ENCODE measurements around the gene PIK3C2A. TPM values are rescaled to one million over a fixed set of nuclear protein-coding genes. Genes with fewer than 3 reads are reported as not detected.

Gene PIK3C2A
- polyA plus RNA-seq, 6 donors from 2014 or later, result 6.0 to 14.2 (median 12.3) TPM

DNA sequence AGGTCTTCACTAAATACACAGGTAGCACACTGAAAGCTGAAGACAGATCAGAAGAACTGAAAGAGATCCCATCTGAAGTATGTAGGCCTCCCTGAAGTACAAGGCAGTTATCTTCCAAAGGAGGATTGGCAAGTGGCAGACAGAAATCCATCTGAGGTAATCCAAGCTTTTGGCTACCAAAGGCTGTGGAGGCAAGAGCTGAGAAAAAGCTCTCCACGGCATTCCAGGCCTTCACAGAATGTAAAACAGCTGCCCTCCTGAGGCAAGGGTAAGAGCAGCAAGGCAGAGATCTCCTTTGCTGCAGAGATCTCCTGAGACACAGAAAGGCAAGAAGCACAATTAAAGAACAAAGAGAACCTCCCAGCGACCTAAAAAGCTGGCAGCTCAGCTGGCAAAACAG is 19.1 kb downstream of the PIK3C2A start:
- no peaks in the 10 kb centered on the region for H3K27me3 Mint-ChIP-seq
- H3K36me3 Mint-ChIP-seq, result peaks cover 6 to 7% of the 10 kb centered on the region in 2 donors
- no peak for DNase-seq
- no peak overlapping the region for H3K4me3 Mint-ChIP-seq
- no peak overlapping the region for H3K27ac Mint-ChIP-seq
- H3K9me3 Mint-ChIP-seq, result no peaks in the 10 kb centered on the region
- peaks cover 11 to 20% (median 15%) of the 10 kb centered on the region in 3 donors for H3K4me1 Mint-ChIP-seq
- ATAC-seq (ENCODE audit: low read depth in 2 of 2), result no peak

DNA sequence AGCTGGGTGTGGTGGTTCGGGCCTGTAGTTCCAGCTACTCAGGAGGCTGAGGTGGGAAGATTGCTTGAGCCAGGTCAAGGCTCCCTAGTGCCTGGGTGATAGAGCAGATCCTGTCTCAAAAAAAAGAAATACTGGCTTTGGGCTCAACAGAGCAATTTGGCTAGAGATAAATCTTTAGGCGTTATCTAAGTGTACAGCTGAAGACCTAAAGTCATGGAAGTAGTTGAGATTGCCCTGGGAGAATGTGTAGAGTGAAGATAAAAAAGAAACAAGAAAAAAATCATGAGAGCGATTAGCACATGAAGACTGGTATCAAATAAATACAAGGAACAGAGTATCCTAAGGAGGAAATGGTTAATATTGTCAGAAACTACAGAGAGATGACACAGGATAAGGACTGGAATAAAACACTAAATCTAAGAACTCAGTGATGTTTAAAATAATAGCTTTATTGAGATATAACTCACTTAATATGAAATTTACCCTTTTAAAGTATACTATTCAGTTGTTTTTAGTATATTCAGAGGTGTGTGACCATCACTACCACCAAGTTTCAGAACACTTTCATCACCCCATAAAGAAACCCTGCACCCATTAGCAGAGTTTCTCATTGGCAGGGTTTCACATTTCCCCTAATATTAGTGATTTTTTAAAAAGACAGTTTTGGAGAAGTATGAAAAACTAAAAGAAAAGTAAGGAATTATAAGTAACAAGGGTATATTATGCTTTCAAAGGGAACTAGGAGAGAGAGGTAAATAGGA is 20.7 kb downstream of the PIK3C2A start:
- Mint-ChIP-seq H3K27me3 (no peaks in the 10 kb centered on the region), H3K4me3 (no peak overlapping the region), H3K27ac (peak overlapping the region in 2 of 6 donors; percentile 64 to 90), H3K4me1 (peaks cover 11 to 17% (median 15%) of the 10 kb centered on the region in 3 donors), H3K36me3 (peaks cover 6 to 7% of the 10 kb centered on the region in 2 donors), H3K9me3 (no peaks in the 10 kb centered on the region)
- DNase-seq (no peak), ATAC-seq (ENCODE audit: low read depth in 2 of 2) (no peak)

DNA sequence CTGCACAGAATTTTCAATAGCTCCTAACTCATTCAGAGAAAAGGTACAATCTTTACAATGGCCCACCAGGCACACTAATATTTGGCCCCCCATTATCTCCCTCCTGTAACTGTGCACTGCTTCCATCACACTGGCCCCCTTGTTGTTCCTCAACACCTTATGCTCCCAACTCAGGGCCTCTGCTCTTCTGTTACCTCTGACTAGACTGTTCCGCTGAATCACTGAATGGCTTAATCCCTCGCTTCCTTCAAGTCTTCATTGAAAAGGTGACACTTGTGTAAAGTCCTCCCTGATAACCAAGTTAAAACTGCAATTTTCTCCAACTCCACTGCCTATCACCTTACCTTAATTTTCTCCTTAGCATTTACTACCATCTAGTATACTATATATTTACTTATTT is 21.8 kb downstream of the PIK3C2A start:
- Mint-ChIP-seq H3K27ac (peak overlapping the region in 2 of 6 donors; percentile 5 to 78), H3K4me1 (peaks cover 11 to 17% (median 15%) of the 10 kb centered on the region in 3 donors), H3K4me3 (no peak overlapping the region), H3K27me3 (no peaks in the 10 kb centered on the region), H3K9me3 (no peaks in the 10 kb centered on the region), H3K36me3 (peaks cover 4 to 7% of the 10 kb centered on the region in 2 donors)
- ATAC-seq (ENCODE audit: low read depth in 2 of 2) (no peak), DNase-seq (no peak)

DNA sequence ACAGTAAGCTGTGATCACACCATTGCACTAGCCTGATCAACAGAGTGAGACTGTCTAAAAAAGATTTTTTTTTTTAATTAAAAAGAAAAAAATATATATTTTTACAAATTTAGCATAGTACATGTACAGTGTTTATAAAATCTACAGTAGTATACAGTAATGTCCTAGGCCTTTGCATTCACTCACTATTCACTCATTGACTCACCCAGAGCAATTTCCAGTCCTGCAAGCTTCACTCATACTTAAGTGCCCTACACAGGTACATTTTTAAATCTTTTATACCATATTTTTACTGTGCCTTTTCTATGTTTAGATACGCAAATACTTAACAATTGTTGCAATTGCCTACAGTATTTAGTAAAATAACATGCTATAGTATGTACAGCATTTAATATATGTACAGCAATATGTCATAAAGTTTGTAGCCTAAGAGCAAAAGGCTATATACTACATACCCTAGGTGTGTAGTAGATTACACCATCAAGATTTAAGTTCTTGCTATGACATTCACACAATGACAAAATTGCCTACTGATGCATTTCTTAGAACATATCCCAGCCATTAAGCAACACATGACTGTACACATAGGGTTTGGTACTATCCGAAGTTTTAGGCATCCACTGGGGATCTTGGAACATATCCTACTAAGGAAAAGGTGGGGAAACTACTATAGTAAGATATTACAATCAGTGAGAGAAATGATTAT is 22.8 kb downstream of the PIK3C2A start:
- Mint-ChIP-seq H3K9me3 (no peaks in the 10 kb centered on the region), H3K4me1 (peaks cover 11 to 15% (median 15%) of the 10 kb centered on the region in 3 donors), H3K36me3 (peaks cover 0 to 7% of the 10 kb centered on the region in 2 donors), H3K4me3 (no peak overlapping the region), H3K27me3 (no peaks in the 10 kb centered on the region), H3K27ac (peak overlapping the region in 1 of 6 donors; percentile 37)
- no peak for ATAC-seq (ENCODE audit: low read depth in 2 of 2)
- DNase-seq, result no peak

DNA sequence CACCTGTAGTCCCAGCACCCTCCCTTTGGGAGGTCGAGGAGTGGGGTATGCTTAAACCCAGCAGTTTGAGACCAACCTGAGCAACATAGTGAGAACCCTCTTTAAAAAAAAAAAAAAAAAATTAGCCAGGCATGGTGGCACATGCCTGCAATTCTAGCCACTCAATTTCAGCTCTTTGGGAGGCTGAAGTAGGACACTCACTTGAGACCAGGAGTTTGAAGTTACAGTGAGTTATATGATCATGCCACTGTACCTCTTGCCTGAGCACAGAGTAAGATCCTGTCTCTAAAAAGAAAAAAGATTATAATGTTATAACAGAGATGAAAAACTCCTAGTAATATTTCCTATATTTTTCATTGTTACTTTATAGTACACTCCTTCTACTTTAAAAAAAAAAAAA is 23.9 kb downstream of the PIK3C2A start:
- Mint-ChIP-seq H3K27ac (no peak overlapping the region), H3K9me3 (no peaks in the 10 kb centered on the region), H3K4me3 (no peak overlapping the region), H3K27me3 (no peaks in the 10 kb centered on the region), H3K36me3 (peaks cover 0 to 7% of the 10 kb centered on the region in 2 donors), H3K4me1 (peaks cover 10 to 15% (median 11%) of the 10 kb centered on the region in 3 donors)
- no peak for DNase-seq
- ATAC-seq (ENCODE audit: low read depth in 2 of 2), result no peak

DNA sequence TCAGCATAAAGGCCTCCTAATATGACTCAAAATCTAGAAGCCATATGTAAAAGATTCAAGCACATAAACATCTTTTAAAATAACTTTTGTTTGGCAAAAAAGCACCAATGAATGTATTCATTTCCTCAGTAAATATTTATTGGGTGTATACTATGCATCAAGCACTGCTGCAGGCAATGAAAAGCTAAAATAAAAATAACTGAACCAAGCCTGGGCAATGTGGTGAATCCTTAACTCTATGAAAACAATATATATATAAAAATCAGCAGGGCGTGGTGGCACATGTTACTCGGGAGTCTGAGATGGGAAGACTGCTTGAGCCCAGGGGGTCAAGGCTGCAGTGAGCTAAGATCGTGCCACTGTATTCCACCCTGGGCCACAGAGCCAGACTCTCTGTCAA is 27.8 kb downstream of the PIK3C2A start:
- Mint-ChIP-seq H3K4me3 (peak overlapping the region in 1 of 8 donors; percentile 62), H3K27ac (peak overlapping the region in 1 of 6 donors; percentile 54), H3K27me3 (no peaks in the 10 kb centered on the region), H3K4me1 (peaks cover 0 to 7% (median 0%) of the 10 kb centered on the region in 3 donors), H3K36me3 (no peaks in the 10 kb centered on the region), H3K9me3 (no peaks in the 10 kb centered on the region)
- no peak for DNase-seq
- no peak for ATAC-seq (ENCODE audit: low read depth in 2 of 2)

DNA sequence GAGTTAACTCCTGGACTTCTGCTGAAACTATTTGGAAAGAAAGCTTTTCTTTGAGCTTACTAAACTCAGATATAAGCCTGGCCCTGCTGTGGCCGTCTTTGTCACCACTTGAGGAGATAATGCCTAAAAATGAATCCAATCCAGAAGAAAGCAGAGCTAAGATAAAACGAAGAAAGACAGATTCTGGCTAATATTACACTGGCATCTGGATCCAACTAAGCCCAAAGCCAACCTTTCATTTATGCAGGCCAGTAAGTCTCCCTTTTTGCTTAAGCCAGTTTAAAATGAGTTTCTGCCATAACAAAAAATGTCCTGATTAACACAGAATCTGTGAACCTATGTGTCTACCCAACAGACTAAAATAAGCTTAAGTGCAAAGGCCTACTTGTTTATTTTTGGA is 34.5 kb downstream of the PIK3C2A start:
- no peak overlapping the region for H3K4me3 Mint-ChIP-seq
- H3K27ac Mint-ChIP-seq, result peak overlapping the region in 2 of 6 donors; percentile 12 to 48
- no peaks in the 10 kb centered on the region for H3K27me3 Mint-ChIP-seq
- ATAC-seq (ENCODE audit: low read depth in 2 of 2), result no peak
- DNase-seq, result no peak
- H3K4me1 Mint-ChIP-seq, result peaks cover 8 to 18% (median 9%) of the 10 kb centered on the region in 3 donors
- H3K36me3 Mint-ChIP-seq, result peaks cover 8% of the 10 kb centered on the region in 2 donors
- no peaks in the 10 kb centered on the region for H3K9me3 Mint-ChIP-seq

DNA sequence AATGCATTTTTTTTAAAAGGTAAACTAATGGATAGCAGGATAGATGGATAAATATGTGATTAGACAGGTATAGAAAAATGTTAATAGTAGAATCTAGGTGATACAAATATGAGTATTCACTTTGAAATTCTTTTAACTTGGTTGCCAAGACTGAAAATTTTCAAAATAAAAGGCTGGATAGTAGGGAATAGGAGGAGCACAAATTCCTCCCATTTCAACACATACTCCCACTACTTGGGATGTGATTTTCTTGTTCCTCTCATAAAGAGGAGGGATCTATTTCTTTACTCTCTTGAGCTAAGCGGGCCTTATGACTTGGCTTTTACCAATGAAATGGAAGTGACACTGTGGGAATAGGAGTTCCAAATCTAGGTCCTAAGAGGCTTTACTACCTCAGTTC is 35.9 kb downstream of the PIK3C2A start:
- Mint-ChIP-seq H3K27ac (no peak overlapping the region), H3K9me3 (no peaks in the 10 kb centered on the region), H3K36me3 (peaks cover 8 to 13% of the 10 kb centered on the region in 2 donors), H3K4me1 (peaks cover 5 to 23% (median 12%) of the 10 kb centered on the region in 3 donors), H3K4me3 (no peak overlapping the region), H3K27me3 (no peaks in the 10 kb centered on the region)
- ATAC-seq (ENCODE audit: low read depth in 2 of 2) (no peak), DNase-seq (no peak)

DNA sequence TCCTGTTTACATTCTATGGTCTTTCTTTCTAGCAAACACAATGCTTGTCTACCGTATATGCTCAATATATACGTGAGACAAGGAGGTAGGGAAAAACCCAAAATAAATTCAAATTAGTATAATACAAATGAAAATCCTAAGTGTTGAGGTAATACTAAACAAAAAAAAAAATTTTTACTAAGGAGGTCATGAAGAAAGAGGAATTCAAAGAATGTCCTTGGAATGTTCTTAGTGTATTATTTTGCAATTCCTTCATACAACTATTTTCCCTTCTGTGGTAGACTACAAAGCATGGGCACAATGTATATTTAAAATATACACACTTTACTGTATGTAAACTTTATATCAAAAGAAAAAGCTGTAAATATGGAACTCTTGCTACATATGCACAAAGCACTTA is 36.4 kb downstream of the PIK3C2A start:
- Mint-ChIP-seq H3K27me3 (no peaks in the 10 kb centered on the region), H3K36me3 (peaks cover 8 to 13% of the 10 kb centered on the region in 2 donors), H3K27ac (no peak overlapping the region), H3K9me3 (no peaks in the 10 kb centered on the region), H3K4me1 (peaks cover 8 to 27% (median 12%) of the 10 kb centered on the region in 3 donors), H3K4me3 (no peak overlapping the region)
- DNase-seq, result no peak
- ATAC-seq (ENCODE audit: low read depth in 2 of 2), result no peak

DNA sequence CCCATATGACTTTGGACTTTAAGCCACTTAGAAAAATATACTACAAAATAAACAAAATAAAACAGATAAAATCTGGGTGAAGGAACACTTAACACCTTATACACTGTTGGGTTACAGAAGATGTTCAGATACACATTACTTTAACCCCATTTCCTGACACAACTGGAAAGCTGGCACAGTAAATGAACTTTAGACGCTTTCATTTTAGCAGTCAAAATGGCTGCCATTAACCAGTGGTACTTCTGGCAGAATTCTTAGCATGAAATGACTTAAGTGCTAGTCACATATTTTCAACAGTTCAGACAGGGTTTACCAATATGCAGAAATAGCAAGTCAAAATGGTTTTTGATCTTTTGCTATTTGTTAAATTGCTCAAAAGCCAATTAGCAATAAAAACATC is 37.9 kb downstream of the PIK3C2A start:
- Mint-ChIP-seq H3K4me3 (no peak overlapping the region), H3K9me3 (no peaks in the 10 kb centered on the region), H3K36me3 (peaks cover 8 to 13% of the 10 kb centered on the region in 2 donors), H3K27ac (peak overlapping the region in 1 of 6 donors; percentile 7), H3K4me1 (peaks cover 8 to 31% (median 12%) of the 10 kb centered on the region in 3 donors), H3K27me3 (no peaks in the 10 kb centered on the region)
- DNase-seq, result no peak
- ATAC-seq (ENCODE audit: low read depth in 2 of 2), result no peak

DNA sequence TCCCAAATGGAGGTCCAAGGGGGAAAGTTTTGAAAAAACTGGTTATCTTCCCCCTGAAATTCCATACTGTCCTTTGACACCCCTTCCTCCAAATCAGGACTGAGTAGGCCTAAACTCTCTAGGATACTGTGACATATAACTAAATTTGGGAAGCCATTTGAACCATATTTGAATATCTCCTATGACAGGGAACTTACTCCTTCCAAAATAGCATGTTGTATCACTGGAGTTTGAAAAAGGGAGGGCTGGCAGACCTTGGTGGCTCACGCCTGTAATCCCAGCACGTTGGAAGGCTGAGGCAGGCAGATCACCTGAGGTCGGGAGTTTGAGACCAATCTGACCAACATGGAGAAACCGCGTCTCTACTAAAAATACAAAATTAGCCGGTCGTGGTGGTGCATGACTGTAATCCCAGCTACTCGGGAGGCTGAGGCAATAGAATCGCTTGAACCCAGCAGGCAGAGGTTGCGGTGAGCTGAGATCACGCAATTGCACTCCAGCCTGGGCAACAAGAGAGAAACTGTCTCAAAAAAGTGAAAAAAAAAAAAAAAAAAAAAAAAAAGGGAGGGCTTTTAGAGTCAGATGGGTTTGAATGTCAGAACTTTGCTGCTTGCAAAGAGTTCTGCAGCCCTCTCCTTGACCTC is 42.4 kb downstream of the PIK3C2A start:
- peak overlapping the region in 4 of 6 donors; percentile 20 to 63 (median 38) for H3K27ac Mint-ChIP-seq
- no peak overlapping the region for H3K4me3 Mint-ChIP-seq
- H3K36me3 Mint-ChIP-seq, result peaks cover 8 to 13% of the 10 kb centered on the region in 2 donors
- no peaks in the 10 kb centered on the region for H3K27me3 Mint-ChIP-seq
- no peak for ATAC-seq (ENCODE audit: low read depth in 2 of 2)
- no peaks in the 10 kb centered on the region for H3K9me3 Mint-ChIP-seq
- no peak for DNase-seq
- peaks cover 24 to 50% (median 49%) of the 10 kb centered on the region in 3 donors for H3K4me1 Mint-ChIP-seq

DNA sequence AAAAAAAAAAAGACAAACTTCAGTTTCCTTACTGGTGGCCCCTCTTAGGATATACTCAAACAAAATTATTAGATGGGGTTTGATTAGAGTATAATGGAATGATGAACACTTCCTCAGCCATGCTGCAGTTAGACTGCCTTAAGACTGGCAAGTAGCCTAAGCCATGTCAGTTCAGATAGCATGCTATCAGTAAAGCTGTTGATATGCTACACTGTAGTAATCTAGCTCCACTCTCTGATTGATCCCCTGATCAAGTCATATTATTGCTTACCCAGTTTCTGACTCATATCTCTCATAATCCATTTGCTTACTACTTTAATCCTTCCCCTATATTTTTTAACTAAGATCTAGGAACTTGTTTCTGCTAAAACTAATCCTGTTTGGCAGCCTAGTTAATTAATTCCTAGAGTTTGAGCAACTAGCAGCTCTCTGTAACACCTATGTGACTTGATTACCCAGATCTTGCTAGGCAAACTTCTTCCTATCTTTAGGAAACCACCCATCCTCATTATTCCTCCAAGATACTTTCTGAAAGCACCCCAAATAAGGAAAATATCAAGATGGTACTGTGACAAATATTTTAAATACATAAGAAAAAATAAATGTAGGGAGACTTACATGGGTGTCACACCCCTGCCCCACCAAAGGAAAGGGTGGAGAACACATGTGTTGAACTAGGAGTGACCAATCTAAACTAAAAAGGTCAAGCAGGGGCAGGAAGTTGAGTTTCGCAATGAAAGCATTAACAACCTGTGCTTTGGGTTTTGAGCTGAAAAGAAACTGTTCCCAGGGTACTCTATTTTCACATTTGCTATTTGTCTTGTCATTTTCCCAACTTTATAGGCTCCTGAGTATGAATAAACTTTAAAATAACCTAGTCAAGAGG is 43.2 kb downstream of the PIK3C2A start:
- no peaks in the 10 kb centered on the region for H3K27me3 Mint-ChIP-seq
- peaks cover 31 to 58% (median 54%) of the 10 kb centered on the region in 3 donors for H3K4me1 Mint-ChIP-seq
- H3K4me3 Mint-ChIP-seq, result no peak overlapping the region
- DNase-seq (no peak), ATAC-seq (ENCODE audit: low read depth in 2 of 2) (no peak)
- H3K9me3 Mint-ChIP-seq, result no peaks in the 10 kb centered on the region
- H3K27ac Mint-ChIP-seq, result peak overlapping the region in 5 of 6 donors; percentile 4 to 63 (median 20)
- peaks cover 8 to 13% of the 10 kb centered on the region in 2 donors for H3K36me3 Mint-ChIP-seq

DNA sequence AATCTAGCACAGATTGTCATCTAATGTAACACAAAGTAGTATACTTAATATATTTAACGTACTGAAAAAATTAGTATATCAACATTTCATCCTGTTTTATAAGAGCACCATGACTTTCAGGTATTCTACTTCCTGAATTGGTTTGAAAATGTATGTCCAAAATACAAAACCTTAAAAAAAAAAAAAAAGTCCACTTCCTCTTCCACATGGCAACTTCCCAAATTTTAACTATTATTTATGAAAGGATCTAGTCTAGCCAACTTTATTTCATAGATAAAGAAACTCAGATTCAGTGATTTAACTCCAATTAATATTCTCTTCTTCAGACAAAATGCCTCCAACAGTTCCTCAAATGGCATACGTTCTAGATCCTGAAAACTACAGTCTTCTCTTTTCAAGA is 44.0 kb downstream of the PIK3C2A start:
- Mint-ChIP-seq H3K27ac (peak overlapping the region in 5 of 6 donors; percentile 4 to 87 (median 29)), H3K4me1 (peaks cover 31 to 61% (median 58%) of the 10 kb centered on the region in 3 donors)

More for the DNA sequence above, 44.0 kb downstream of the PIK3C2A start:
- Mint-ChIP-seq H3K27me3 (no peaks in the 10 kb centered on the region), H3K36me3 (peaks cover 2 to 13% of the 10 kb centered on the region in 2 donors), H3K9me3 (no peaks in the 10 kb centered on the region), H3K4me3 (peak overlapping the region in 1 of 8 donors; percentile 12)
- ATAC-seq (ENCODE audit: low read depth in 2 of 2) (no peak), DNase-seq (no peak)
